Astrocyte (in vitro differentiated cells and primary cell): Measurements from ENCODE around the gene CEP63.

ENCODE experiments used
- EZH2 ChIP-seq: IDR thresholded peaks from 2 replicates; pipeline ENCODE4 v1.6.1; 2012; ENCODE audit warnings: mild to moderate bottlenecking, low read length, inconsistent platforms; ENCODE audit not compliant: insufficient read depth
- TF ChIP-seq, protein P1 (sequence below): IDR thresholded peaks from 2 replicates; pipeline ENCODE4 v1.5.1; 2011; ENCODE audit warnings: low read depth, mild to moderate bottlenecking, inconsistent platforms, low read length, moderate library complexity; ENCODE audit not compliant: insufficient read depth

DNA sequence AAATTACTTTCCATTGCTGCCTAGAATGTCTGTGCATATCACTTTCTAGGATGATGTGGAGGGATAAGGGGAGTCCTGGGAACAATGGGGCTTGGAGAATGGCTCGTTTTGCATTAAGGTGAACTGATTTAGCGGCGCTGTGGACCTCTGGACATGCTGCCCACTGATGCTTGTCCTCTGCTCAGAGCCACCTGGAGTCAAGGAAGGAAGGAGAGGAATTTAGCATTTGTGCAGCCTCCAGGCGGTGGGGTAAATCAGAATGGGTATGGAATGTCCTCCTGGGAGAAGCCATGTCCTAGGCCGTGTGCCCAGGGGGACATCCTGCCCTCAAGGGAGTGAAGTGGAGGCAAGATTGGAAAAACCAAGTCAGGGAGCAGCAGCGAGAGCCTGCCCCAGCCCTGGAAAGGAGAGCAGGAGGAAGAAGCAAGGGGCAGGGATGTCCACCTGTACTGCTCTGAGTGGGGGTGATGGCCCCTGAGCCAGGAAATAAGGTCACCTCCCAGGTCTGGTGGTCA lies 127.2 kb downstream of the CEP63 start:
- TF ChIP-seq EZH2: no peak
- TF ChIP-seq, protein P1, sequence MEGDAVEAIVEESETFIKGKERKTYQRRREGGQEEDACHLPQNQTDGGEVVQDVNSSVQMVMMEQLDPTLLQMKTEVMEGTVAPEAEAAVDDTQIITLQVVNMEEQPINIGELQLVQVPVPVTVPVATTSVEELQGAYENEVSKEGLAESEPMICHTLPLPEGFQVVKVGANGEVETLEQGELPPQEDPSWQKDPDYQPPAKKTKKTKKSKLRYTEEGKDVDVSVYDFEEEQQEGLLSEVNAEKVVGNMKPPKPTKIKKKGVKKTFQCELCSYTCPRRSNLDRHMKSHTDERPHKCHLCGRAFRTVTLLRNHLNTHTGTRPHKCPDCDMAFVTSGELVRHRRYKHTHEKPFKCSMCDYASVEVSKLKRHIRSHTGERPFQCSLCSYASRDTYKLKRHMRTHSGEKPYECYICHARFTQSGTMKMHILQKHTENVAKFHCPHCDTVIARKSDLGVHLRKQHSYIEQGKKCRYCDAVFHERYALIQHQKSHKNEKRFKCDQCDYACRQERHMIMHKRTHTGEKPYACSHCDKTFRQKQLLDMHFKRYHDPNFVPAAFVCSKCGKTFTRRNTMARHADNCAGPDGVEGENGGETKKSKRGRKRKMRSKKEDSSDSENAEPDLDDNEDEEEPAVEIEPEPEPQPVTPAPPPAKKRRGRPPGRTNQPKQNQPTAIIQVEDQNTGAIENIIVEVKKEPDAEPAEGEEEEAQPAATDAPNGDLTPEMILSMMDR: no peak
